NCI-H2196 (cell line): ENCODE data around the gene PTPA.
"Not testable (repeated sequence)": the region's sequence is repeated elsewhere in the genome, so short reads cannot be mapped to it uniquely, and the experiment has no call there.

Source experiments
- DNase-seq: peaks from one replicate; lab custom pipeline; 2025; ENCODE audit not compliant: unreplicated experiment; lab: John Stamatoyannopoulos, UW

Gene PTPA

DNA sequence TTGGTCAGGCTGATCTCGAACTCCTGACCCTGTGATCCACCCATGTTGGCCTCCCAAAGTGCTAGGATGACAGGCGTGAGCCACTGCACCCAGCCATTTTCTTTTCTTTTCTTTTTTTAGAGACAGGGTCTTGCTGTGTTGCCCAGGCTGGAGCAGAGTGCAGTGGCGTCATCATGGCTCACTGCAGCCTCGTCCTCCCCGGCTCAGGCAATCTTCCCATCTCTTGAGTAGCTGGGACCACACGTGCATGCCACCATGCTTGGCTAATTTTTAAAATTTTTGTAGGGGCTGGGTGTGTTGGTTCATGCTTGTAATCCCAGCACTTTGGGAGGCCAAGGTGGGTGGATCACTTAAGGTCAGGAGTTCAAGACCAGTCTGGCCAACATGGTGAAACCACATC, 85.8 kb downstream of the PTPA start:
- not testable (repeated sequence) for DNase-seq

DNA sequence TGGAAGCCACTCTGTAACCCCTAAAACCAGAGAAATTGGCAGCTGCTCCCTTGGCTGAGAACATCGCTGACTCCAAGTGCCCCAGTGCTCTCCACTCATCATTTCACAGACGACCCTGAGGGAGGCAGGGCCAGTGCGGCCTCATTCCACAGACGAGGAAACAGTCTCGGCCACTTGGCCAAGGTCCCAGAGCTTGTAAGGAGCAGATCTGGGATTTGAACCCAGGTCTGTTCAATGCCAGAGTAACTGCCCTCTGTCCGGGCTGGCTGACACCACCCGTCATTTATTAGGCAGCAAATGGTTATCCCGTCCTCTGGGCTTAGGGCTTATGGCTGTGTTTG, 86.7 kb downstream of the PTPA start:
- DNase-seq = no peak
